Brain pericyte (primary cell): Measurements from ENCODE around the gene STIP1.
"Not testable (repeated sequence)": the region's sequence is repeated elsewhere in the genome, so short reads cannot be mapped to it uniquely, and the experiment has no call there.

Experiments
- DNase-seq: peaks from one replicate; pipeline ENCODE4 v3.0.0-alpha.2; 2012; ENCODE audit warnings: low read depth, low spot score

Gene STIP1

DNA sequence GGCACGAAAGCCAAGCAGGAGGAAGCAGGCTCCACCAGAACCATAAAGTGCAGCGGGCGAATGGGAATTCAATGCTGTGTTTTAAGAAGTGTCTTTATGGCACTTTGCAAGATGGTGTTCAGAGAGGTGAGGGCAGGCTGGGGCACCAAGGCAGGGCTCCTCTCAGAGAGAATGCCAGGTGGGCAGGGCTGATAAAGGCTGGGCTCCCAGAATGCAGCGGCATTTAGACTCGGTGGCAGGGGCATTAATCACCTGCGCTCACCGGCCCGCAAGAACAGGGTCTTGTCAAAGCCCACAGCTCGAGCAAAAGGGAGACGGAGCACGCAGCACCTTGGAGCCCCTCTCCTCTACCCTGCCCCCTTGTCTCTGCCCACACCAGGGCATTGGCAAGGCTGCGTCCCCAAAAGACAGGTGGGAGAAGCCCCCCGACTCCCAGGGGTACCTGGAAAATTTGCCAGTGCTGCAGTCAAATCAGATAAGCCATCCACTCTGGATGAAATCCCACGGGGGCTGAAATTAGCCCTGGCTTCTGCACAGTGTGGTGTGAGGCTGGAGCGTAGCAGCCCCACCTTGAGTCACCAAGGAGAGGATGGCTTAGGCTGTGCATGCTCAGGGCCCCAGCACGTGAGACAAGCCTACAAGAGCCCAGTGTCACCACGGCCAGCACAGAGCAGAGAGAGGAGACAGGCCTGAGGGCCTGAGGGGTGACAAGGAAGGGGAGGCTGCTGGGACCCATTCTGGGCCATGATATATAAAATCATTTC lies 28.2 kb upstream of the STIP1 start:
- DNase-seq, result no peak

DNA sequence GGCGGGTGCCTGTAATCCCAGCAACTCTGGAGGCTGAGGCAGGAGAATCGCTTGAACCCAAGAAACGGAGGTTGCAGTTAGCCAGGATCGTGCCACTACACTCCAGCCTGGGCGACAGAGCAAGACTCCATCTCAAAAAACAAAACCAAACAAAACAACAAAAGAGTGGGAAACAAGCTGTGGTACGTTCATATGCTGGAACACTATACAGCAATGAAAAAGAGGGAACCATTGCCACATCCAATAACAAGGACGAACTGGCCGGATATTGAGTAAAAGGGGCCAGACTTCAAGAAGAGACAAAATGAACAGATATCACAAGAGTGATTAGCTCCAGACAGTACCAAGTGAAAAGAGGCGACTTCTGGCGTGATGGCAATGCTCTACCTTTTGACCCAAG lies 24.9 kb upstream of the STIP1 start:
- no peak for DNase-seq

DNA sequence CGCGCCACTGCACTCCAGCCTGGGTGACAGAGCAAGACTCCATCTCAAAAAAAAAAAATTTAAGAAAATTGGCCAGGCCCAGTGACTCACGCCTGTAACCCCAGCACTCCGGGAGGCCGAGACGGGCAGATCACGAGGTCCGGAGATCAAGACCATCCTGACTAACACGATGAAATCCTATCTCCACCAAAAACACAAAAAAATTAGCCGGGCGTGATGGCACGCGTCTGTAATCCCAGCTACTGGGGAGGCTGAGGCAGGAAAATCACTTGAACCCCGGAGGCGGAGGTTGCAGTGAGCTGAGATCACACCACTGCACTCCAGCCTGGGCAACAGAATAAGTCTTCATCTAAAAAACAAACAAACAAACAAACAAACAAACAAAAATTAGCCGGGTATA lies 23.2 kb upstream of the STIP1 start:
- DNase-seq, result not testable (repeated sequence)

DNA sequence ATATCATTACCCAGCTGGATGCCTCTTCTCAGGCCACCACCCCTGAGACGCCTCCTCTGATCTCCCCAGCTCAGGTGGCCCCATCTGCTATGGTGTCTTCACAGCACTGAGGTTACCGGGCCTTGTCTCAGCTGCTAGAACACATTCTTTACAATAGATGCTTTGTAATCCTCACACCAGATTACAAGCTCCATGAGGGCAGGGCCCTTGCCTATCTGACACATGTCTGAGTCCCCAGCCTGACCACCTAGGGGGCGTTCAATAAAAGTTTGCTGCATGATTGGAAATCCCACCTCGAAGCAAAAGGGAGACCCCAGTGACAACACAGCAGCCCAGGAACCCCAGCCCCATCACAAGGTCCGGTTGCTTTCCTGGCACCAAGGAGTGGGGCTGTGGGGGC lies 22.0 kb upstream of the STIP1 start:
- no peak for DNase-seq

DNA sequence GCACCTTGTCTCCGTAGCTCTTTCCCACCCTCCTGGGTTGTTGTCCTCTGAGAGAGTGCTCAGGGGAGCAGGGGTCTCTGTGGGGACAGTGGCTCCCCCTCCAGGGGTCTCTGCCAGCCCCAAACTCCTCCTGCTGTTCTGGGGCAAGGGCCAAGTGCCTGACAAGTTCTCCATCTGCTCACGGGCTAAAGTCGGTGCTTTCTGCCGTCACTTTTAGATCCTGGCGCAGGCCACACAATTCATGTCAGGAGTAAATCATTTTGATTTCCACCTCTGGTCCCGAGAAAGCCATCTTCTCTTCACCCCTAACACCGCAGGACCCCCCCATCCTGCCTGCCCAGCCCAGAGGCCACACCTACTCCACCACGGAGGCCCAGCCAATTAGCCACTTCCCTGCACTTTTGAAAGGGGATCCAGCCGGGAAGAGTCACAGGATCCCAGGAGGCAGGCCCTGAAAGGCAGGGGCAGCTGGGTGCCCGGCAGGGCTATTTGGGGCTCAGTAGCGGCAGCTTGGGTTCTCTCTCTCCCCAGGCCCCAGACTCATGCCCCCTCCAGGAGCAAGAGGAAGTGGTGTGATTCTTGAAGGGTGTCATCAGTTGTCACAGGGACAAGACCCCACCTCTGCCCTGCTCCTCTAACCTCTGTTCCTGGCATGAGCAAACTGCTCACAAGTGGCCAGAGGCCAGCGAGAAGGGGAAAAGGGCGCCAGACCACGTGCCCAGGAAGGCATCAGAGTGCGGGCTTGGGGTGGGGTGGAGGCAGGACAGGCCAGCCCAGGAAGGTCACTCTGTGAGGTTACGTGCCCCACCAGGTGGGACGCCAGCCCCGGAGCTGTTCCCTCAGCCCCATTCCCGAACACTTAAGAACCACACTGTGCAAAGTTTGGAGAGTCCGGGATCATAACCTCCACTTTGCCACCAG lies 21.3 kb upstream of the STIP1 start:
- no peak for DNase-seq

DNA sequence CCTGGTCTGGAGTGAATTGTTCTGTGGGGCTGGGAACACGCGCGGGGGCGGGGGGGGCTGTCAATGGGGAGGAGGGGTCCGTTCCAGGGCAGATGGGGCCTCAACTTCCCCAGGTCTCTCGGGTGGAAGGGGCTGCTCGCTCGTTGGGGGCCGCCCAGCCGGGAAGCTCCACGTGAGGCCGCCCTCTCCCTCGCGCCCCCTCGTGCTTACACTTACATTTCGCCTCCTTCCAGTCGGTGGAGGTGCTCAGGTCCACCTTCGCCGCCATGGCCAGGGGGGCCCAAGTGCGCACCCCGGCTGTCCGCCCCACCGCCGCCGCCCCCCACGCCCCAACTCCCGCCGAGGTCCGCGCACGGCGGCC lies 20.5 kb upstream of the STIP1 start:
- DNase-seq, result no peak

DNA sequence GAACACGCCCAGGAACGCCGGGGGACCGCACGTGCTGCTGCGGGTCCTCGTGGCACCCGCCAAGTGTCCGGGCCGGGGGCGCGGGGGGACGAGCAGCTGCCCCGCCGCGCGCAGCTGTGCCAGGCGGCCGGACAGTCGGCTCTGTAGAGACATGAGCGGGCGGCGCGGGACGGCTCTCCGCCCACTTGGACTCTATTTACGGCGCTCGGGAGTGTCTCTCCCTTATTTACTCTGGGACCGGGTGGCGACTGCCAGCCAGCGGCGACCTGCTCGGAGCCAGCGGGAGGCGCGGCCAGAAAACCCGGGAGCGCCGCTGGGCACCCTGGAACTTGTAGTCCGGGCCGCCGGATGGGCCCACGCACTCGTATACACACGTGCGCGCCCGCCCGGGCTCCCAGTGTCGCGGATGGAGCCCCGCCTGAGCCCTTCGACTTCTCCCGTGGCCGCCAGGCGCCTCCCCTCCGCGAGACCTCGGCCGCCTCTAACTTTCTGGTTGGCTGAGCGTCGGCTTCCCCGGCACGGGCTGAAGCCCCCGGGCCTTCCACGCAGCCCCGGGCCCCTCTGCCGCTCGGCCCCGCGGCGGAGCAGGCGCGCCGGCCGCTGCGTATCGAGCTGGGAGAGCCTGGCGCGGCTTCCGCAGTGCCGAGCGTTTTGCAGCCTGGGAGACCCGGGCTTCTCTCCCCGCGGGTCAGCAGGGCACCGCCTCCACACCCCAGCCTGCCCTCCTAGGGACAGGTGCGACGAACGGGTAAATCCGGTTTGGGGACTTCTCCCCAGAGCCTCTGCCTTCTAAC lies 19.9 kb upstream of the STIP1 start, which contains the start of gene MACROD1:
TSS of gene MACROD1 (minus strand) at position 272 of the 794 bp plus-strand sequence. CDS start at position 153, 119 bp downstream.
- DNase-seq, result no peak

DNA sequence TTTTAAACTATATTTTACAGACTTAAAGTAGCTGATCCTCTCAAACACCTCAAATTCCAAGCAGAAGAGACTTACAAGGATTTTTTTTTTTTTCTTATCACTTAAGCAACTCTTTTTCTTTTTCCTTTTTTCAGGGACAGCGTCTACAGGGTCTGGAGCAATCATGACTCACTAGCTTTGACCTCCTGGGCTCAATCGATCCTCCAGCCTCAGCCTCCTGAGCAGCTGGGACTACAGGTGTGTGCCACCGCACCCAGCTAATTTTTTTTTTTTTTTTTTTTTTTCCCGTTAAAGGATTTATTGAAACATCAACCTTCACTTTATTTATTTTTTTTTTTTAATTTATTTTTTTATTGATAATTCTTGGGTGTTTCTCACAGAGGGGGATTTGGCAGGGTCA lies 15.6 kb upstream of the STIP1 start:
- no peak for DNase-seq

DNA sequence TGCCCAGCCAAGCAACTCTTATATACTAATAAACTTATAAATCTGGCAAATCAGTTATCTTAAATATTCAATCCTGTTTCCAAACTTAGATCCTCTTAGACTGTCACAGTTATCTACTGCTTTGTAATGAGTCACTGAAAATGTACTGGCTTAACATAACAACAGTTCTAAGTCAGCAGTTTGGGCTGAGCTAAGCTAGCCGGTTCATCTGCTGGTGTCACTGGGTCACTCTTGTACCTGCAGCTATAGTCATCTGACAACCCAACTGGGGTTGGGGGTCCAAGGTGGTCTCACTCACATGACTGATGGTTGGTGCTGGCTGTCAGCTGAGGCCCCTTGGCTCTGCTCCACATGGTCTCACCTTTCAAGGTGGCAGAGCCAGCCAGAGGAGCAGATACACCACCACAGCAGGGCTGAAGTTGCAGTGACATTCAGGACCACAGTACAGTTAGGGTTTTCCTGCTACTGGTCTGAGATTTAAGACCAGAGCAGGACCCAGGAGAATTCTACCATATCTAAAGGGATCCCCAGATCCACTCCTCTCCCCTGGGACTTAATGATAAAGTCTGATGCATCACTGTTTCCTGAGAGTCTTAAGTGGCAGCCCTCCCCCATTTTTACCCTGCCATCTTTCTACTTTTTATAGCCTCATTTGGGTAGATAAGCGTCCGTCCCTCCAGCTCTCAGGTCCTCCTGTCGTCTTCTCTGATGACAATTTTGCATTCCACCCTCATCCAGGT lies 12.2 kb upstream of the STIP1 start:
- no peak for DNase-seq

DNA sequence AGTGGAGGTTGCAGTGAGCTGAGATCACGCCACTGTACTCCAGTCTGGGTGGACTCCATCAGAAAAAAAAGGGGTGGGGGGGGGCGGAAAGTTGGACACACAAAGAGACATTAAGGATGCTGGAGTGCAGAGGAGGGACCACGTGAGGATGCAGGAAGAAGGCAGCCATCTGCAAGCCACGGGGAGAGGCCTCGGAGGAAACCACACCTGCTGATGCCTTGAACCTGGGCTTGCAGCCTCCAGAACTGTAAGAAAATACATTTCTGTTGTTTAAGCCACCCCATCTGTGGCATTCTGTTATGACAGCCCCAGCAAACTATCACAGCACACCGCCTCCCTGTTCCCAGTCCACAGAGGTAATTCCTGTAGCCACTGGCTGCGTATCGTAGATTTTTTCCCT lies 9.2 kb upstream of the STIP1 start:
- DNase-seq, result no peak

DNA sequence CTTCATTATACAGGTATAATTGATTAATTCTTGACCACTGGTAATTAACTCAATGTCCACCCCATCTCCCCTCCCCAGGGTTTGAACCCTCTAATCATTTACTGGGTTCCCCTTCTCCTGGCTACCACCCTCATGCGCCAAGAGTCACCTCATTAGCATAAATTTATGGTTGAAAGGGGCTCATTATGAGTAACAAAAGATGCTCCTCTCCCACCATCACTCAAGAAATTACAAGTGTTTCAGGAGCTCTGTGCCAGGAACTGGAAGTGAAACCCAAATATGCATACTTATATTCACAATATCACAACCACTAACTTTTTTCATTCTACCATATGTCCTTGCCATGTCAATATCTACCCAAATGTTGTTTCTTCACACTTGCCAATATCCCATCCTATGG lies 7.8 kb upstream of the STIP1 start:
- DNase-seq, result no peak

DNA sequence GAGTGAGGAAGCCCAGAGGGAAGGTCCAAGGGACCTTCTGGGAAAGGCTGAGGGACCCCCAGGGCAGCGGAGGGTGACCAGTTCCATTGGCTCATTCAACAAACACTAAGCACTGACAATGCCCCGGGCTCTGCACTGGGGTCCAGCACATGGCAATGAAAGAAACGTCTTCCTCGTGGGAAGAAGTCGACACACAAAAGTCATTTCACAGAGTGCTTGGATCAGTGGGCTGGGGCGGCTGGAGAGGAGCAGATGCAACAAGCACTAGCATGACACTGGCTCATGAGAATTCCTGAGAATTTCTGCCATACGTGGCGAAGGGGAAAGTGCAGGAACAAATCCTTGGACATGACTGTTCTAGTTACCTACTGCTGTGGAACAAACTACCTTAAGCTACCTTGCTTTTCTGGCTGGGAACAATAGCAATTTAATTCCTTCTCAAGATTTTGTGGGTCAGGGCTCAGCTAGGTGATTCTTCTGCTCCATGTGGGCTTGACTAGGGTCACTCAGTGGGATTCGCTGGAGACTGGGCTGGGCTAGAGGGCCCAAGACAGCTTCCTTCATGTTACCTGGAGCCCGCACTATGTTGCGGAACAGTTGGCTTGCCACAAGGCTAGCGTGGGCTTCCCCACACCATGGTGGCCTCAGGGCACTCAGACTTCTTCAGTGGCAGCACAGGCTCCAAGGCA lies 6.9 kb upstream of the STIP1 start:
- no peak for DNase-seq

DNA sequence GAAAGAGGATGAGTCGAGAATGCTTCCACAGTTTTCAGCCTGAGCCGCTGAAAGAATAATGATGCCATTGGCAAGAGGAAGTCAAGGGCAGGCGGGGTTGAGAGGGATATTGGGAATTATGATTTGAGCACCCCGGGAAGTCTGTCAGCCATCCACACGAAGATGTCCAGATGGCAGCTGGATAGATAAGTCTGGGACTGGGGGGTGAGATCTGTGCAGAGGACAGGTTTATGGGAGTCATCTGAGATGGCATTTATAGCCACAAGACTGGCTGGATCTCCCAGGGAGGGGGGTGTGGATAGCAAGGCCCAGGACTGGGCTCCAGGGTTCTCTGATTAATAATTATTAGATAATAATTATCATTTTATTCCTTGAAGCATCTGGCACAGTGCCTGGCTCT lies 5.1 kb upstream of the STIP1 start:
- no peak for DNase-seq

DNA sequence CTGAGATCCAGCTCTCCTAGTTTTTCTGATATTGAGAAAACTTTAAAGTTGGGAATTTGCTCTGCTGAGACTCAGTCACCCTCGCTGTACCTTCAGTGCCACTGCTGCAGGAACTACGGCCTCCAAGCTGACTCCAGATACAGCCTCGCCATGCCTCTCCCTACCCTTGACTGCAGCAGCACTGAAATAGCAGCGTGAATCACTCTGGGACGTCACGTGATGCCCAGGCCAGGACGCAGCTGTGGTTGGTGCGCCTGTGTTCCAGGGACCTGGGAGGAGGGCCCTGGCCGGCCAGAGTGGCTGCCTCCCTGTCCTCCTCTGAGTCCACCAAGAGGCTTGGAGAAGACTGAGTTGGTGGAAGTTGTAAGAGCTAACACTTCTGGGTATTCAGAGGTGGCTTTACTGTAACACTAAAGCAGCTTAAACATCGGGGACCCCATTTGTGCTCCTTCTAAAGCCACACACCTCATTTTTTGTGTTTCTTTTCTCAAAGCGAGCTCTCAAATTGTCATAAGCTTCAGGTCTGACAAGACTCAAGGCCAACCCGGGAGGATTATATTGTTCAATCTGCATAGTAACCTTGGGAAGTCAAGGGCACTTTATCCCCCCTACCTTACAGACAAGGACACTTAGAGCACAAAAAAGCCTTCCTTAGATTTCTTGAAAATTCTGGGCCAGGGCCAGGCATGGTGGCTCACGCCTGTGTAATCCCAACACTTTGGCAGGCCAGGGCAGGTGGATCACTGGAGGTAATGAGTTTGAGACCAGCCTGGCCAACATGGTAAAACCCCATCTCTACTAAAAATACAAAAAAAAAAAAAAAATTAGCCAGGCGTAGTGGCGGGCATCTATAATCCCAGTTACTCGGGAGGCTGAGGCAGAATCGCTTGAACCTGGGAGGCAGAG lies 4.2 kb upstream of the STIP1 start:
- DNase-seq, result peak; percentile 66

DNA sequence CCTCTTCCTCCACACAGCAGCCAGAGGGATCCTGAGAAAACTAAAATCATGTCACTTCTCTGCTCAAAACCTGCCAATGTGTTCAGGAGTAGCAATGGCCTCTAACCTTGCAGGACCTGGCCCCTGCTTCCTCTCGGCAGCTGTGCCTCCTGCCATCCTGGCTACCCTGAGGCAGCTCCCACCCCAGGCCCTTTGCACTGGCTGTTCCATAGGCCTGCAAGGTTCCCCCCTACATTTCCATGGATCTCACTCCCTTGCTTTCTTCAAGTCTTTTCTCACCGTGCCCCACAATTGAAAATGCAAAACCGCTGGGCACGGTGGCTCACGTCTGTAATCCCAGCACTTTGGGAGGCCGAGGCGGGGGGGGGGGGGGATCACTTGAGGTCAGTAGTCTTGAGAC lies 2.1 kb upstream of the STIP1 start:
- no peak for DNase-seq

DNA sequence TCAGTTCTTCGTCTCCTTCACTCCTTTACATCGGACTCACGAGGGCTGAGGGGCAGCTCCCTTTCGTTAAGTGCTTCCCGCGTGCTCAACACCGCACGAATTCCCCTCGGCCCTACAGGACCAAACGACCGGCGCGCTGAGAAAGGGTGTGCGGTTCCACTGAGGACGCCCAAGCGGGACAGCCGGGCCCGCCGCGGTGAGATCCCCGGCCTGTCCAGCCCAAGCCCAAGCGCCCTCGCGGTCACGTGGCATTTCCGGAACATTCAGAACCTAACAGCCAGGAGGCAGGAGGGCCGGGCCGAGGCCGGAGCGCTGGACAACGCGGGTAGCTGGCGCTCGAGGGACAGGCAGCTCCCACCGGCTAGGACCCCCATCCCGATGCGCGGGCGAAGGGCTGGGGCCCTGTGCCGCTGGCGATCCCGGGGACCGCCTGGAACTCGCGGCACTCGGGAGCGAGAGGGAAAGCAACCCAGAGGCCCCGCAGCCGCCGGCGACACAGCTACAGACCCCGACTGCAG lies 737 bp upstream of the STIP1 start:
- no peak for DNase-seq

DNA sequence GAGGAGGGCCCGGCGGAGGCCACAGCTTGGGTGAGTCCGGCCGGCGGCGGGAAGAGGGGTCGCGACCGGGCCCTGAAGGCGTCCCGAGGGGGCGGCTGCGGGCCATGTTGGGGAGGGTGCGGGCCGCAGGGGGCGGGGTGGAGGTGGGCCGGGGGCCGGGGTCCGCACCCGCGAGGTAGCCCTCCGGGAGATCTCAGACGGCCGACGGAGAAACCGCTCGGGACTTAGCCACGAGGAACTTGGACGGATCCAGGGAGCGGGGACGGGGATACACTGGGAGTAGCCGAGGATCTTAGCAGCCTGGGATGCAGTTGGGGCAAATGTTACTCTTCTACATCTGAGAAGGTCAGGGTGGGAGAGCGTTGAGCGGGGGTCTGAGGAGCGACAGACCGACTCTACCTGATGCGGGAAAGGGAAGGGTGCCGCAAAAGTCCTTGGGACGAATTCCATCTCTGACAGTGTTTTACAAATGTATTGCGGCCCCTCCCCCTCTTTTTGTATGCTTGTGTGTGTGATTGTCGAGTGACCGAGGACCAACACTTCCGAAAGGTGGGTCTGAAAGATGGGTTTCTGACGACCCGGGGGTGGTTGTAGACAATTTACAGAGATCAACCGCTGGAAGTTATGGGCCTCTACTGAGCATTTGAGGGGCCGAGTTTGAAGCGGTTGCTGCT lies 658 bp downstream of the STIP1 start:
- no peak for DNase-seq

DNA sequence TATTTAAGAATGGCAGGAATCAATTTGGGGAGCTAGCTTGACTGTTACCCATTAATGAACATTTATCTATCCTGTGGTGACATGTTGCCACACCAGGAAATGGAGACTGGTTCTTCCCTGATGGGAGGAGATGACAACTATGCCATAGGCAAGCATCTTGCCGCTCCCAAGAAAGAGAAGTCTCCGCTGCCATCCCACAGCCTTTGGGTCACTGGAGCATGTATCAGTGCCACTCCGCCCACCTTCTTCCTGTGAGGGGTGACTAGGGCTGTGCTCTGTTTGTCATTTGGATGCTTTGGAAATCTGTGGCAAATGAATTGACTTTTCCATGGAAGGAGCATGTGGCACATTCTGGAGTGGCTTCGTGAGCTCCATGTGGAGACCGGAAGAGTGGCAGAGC lies 6.5 kb downstream of the STIP1 start:
- no peak for DNase-seq

DNA sequence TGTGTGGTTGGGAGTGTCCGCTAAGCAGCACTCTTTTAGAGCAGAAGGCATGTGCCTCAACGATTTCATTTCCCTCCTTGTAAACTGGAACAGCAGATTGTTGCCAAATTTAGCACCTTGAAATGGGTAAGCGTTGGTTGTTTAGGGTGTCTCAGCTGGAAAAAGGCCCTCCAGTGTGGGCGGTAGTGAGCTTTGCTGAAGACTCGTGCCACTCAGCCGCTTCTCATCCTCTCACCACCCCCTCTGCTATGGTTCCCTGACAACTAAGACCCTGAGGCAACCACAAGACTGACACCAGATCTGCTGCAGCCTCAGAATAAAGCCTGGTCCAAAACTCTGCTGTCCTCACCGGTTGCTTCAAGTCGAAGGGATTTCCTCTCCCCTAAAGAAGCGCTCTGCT lies 10.7 kb downstream of the STIP1 start:
- DNase-seq, result no peak
